Measurements from ENCODE around the gene CACNA1B. TPM values are rescaled to one million over a fixed set of nuclear protein-coding genes. Genes with fewer than 3 reads are reported as not detected.

The CACNA1B gene
- total RNA-seq, 1 donor from 2014 or later, result 0.84 TPM

DNA sequence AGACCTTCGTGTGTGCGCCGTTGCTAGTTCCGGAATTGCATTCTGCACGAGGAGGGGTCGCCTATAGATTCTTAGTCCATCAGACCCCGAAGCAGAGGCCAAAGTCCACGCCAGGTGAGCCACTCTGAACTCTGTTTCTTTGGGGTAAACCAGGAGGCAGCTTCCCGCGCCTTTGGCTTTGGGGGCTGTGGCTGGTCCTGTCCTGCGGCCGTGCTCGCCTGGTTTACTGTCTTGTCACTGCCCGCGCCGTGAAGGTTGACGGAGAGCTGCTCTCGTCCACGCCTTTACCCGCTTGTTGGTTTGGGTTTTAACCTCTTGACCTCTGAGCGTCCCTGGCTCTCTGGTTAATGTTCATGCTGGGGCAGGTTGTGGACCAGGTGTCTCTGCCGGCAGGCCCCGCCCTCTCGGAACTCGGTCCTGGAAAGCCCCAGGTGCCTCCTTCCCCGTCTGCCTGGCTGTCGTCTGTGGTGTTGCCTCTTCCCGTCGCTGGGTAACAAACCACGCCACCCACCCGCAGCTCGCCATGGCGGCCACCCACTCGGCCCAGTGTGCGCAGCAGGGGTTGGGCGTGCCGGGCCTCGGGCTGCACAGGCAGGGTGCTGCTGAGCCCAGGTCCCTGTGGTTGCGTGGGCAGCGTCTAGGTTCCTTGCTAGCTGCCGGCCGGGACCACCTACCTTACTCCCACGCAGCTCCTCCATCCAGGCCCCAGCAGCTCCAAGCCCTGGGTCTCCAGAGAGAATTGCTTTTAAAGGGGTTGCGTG, 44.6 kb upstream of the CACNA1B start:
- TF ChIP-seq, protein P1, sequence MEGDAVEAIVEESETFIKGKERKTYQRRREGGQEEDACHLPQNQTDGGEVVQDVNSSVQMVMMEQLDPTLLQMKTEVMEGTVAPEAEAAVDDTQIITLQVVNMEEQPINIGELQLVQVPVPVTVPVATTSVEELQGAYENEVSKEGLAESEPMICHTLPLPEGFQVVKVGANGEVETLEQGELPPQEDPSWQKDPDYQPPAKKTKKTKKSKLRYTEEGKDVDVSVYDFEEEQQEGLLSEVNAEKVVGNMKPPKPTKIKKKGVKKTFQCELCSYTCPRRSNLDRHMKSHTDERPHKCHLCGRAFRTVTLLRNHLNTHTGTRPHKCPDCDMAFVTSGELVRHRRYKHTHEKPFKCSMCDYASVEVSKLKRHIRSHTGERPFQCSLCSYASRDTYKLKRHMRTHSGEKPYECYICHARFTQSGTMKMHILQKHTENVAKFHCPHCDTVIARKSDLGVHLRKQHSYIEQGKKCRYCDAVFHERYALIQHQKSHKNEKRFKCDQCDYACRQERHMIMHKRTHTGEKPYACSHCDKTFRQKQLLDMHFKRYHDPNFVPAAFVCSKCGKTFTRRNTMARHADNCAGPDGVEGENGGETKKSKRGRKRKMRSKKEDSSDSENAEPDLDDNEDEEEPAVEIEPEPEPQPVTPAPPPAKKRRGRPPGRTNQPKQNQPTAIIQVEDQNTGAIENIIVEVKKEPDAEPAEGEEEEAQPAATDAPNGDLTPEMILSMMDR (IDR thresholded peaks at IDR 0.05; ENCODE audit: insufficient read depth, low read length, poor library complexity, severe bottlenecking), result no peak
- no peak overlapping the region for H3K4me3 ChIP-seq (ENCODE audit: low read depth, low read length)
- H3K36me3 ChIP-seq (ENCODE audit: control insufficient read depth, insufficient read depth, low read length), result no peaks in the 10 kb centered on the region
- no peaks in the 10 kb centered on the region for H3K27me3 ChIP-seq (ENCODE audit: control insufficient read depth, insufficient read depth, low read length)
- no peak for DNase-seq (ENCODE audit: low read depth)

DNA sequence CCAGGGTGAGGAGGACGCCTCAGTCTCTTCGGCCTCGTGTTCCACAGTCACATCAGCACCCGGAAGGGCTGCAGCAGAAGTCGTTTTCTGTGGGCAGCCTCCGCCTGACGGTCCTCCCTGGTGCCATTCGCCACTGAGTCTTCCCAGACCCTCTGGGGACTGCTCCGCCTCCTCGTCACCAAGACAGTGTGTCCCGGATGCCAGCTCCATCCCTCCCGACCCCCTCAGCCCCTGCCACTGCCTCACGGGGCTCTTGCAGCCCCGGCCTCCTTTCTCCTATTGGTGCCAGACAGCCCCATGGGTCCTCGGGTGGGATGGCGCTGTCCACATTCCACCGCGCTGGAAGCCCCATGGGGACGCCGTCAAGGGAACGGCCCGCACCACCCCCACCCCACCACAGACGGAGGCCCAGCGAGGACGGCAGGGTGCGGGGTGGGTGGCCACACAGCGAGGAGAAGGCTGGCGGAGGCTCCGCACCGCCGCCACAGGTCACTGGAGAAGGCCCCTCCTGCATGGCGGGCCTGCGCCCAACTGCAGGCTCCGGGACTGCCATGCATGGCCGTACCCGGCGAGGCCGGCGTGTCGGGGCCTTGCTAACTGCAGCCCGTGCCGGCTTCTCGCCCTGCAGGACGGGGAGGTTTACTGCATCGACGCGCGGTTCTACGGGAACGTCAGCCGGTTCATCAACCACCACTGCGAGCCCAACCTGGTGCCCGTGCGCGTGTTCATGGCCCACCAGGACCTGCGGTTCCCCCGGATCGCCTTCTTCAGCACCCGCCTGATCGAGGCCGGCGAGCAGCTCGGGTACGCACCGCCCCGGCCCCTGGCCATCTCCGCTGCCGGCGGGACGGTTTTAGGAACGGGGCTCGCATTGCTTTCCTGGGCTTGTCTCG, 43.6 kb upstream of the CACNA1B start:
- TF ChIP-seq, protein P1 (IDR thresholded peaks at IDR 0.05; ENCODE audit: insufficient read depth, low read length, poor library complexity, severe bottlenecking), result no peak
- Histone ChIP-seq H3K36me3 (ENCODE audit: control insufficient read depth, insufficient read depth, low read length) (no peaks in the 10 kb centered on the region), H3K4me3 (ENCODE audit: low read depth, low read length) (no peak overlapping the region), H3K27me3 (ENCODE audit: control insufficient read depth, insufficient read depth, low read length) (no peaks in the 10 kb centered on the region)
- no peak for DNase-seq (ENCODE audit: low read depth)

DNA sequence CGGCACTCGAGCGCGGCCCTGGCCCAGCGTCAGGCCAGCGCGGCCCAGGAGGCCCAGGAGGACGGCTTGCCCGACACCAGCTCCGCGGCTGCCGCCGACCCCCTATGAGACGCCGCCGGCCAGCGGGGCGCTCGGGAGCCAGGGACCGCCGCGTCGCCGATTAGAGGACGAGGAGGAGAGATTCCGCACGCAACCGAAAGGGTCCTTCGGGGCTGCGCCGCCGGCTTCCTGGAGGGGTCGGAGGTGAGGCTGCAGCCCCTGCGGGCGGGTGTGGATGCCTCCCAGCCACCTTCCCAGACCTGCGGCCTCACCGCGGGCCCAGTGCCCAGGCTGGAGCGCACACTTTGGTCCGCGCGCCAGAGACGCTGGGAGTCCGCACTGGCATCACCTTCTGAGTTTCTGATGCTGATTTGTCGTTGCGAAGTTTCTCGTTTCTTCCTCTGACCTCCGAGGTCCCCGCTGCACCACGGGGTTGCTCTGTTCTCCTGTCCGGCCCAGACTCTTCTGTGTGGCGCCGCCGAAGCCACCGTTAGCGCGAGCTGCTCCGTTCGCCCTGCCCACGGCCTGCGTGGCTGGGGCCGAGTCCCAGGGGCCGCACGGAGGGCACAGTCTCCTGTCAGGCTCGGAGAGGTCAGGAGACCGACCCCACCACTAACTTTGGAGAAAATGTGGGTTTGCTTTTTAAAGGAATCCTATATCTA, 42.6 kb upstream of the CACNA1B start:
- H3K36me3 ChIP-seq (ENCODE audit: control insufficient read depth, insufficient read depth, low read length), result no peaks in the 10 kb centered on the region
- no peak overlapping the region for H3K4me3 ChIP-seq (ENCODE audit: low read depth, low read length)
- no peak for DNase-seq (ENCODE audit: low read depth)
- no peaks in the 10 kb centered on the region for H3K27me3 ChIP-seq (ENCODE audit: control insufficient read depth, insufficient read depth, low read length)
- TF ChIP-seq, protein P1 (IDR thresholded peaks at IDR 0.05; ENCODE audit: insufficient read depth, low read length, poor library complexity, severe bottlenecking), result no peak

DNA sequence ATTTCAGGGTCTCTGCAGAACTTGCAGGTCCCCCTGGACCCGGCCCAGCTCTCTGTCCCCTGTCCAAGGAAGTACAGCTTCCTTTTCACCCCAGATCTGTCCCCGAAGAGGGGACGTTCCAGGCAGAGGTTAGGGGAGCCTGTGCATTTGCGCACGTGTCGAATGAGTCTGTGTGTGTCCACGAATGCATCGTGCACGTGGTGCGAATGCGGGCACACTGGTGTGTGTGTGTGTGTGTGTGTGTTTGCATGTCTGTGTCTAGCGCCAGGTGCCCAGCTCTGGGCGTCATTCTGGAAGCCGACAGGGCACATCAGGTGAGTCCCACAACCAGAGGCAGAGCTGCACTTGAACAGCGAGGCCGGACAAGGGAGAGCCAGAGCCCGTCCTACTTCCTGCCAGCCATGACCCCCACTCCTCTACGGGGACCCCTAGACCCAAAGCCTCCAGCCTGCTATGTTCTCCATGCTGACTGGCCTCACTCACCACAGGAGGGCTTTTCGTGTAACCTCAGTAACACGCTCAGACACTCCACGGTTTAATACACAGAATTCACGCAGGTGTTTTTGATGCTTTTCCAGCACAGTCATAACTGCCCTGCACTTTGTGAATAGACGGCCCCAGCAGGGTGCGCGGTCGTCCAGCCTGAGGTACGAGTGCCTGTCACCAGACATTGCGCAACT, 41.3 kb upstream of the CACNA1B start:
- H3K27me3 ChIP-seq (ENCODE audit: control insufficient read depth, insufficient read depth, low read length), result no peaks in the 10 kb centered on the region
- DNase-seq (ENCODE audit: low read depth), result no peak
- H3K36me3 ChIP-seq (ENCODE audit: control insufficient read depth, insufficient read depth, low read length), result no peaks in the 10 kb centered on the region
- TF ChIP-seq, protein P1 (IDR thresholded peaks at IDR 0.05; ENCODE audit: insufficient read depth, low read length, poor library complexity, severe bottlenecking), result no peak
- H3K4me3 ChIP-seq (ENCODE audit: low read depth, low read length), result no peak overlapping the region

DNA sequence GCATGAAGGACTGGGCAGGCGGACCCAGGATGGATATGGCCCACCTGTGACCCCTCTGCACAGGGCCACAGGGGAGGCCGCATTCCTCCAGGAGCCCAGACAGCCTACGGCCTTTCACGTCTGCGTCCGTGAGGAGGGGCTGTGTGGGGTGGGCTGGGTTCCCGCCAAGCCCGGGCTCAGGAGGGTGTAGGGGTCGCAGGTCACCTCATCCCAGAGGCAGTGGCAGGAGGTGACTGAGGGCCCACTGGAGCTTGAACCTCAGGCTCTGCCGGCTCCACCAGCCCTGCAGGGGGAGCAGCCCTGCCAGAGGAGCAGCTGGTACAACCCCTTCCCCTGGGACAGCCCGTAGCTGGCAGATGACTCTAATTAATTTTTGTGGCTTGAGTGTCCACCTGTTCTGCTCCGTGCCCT, 40.7 kb upstream of the CACNA1B start:
- no peaks in the 10 kb centered on the region for H3K36me3 ChIP-seq (ENCODE audit: control insufficient read depth, insufficient read depth, low read length)
- TF ChIP-seq, protein P1 (IDR thresholded peaks at IDR 0.05; ENCODE audit: insufficient read depth, low read length, poor library complexity, severe bottlenecking), result no peak

More for the DNA sequence above, 40.7 kb upstream of the CACNA1B start:
- no peak for DNase-seq (ENCODE audit: low read depth)
- Histone ChIP-seq H3K4me3 (ENCODE audit: low read depth, low read length) (no peak overlapping the region), H3K27me3 (ENCODE audit: control insufficient read depth, insufficient read depth, low read length) (no peaks in the 10 kb centered on the region)
